Type B pancreatic cell (in vitro differentiated cells): Measurements from ENCODE around the gene SGCA. TPM values are rescaled to one million over a fixed set of nuclear protein-coding genes. Genes with fewer than 3 reads are reported as not detected.

Experiments used
- DNase-seq: peaks from one replicate; pipeline ENCODE4 v3.0.0; 2021; ENCODE audit warnings: mixed read lengths; ENCODE audit not compliant: unreplicated experiment; ENCODE audit errors: extremely low spot score
- H3K27ac Mint-ChIP-seq: 2 replicates; pipeline ENCODE4 v1.8.0; 2021; ENCODE audit warnings: mild to moderate bottlenecking, mixed read lengths
- H3K27me3 Mint-ChIP-seq: 2 replicates; pipeline ENCODE4 v1.8.0; 2021; ENCODE audit warnings: mixed read lengths
- H3K36me3 Mint-ChIP-seq: 2 replicates; pipeline ENCODE4 v1.8.0; 2021; ENCODE audit warnings: mixed read lengths
- H3K4me1 Mint-ChIP-seq: one replicate; pipeline ENCODE4 v1.8.0; 2021; ENCODE audit warnings: mixed read lengths; ENCODE audit not compliant: unreplicated experiment
- H3K4me3 Mint-ChIP-seq: 2 replicates; pipeline ENCODE4 v1.8.0; 2021; ENCODE audit warnings: mild to moderate bottlenecking, mixed read lengths
- H3K9me3 Mint-ChIP-seq: 2 replicates; pipeline ENCODE4 v1.8.0; 2021; ENCODE audit warnings: mixed read lengths
- CTCF ChIP-seq: fragments of 200-600 bp; sonication (generic); conservative IDR thresholded peaks from 2 replicates; pipeline ENCODE4 v1.5.0; 2021; ENCODE audit warnings: antibody characterized with exemption, mild to moderate bottlenecking
- total RNA-seq: library from RNA; stranded (reverse); gene quantifications from 2 replicates; pipeline ENCODE4 v1.2.1, GENCODE V29; 2021; ENCODE audit warnings: low replicate concordance

SGCA gene
- total RNA-seq, 1 donor from 2014 or later = 0.72 TPM

GRCh38 chr17:50184064-50184463, 18.3 kb downstream of the SGCA start:
- peaks cover 9% of the 10 kb centered on the region for H3K27me3 Mint-ChIP-seq
- no peaks in the 10 kb centered on the region for H3K9me3 Mint-ChIP-seq
- no peak overlapping the region for H3K27ac Mint-ChIP-seq
- no peak for DNase-seq
- no peak overlapping the region for H3K4me3 Mint-ChIP-seq
- H3K4me1 Mint-ChIP-seq = peaks cover 28% of the 10 kb centered on the region
- H3K36me3 Mint-ChIP-seq = no peaks in the 10 kb centered on the region
- peak; percentile 59 for TF ChIP-seq CTCF

GRCh38 chr17:50184611-50185398, 19.0 kb downstream of the SGCA start:
- DNase-seq = no peak
- Mint-ChIP-seq H3K27ac (no peak overlapping the region), H3K4me3 (no peak overlapping the region), H3K9me3 (no peaks in the 10 kb centered on the region), H3K4me1 (peaks cover 24% of the 10 kb centered on the region), H3K36me3 (no peaks in the 10 kb centered on the region), H3K27me3 (peaks cover 9% of the 10 kb centered on the region)
- TF ChIP-seq CTCF = no peak

- no peak for TF ChIP-seq CTCF
- Mint-ChIP-seq H3K27ac (no peak overlapping the region), H3K36me3 (no peaks in the 10 kb centered on the region)
Observed at GRCh38 chr17:50185631-50186471, 20.0 kb downstream of the SGCA start.

GRCh38 chr17:50186661-50187393, 21.0 kb downstream of the SGCA start:
- Mint-ChIP-seq H3K4me3 (no peak overlapping the region), H3K36me3 (no peaks in the 10 kb centered on the region), H3K27ac (no peak overlapping the region), H3K4me1 (peaks cover 12% of the 10 kb centered on the region), H3K9me3 (no peaks in the 10 kb centered on the region), H3K27me3 (peaks cover 6% of the 10 kb centered on the region)
- TF ChIP-seq CTCF = no peak
- no peak for DNase-seq

More at GRCh38 chr17:50185631-50186471, 20.0 kb downstream of the SGCA start:
- Mint-ChIP-seq H3K4me1 (peaks cover 21% of the 10 kb centered on the region), H3K9me3 (no peaks in the 10 kb centered on the region), H3K27me3 (peaks cover 9% of the 10 kb centered on the region), H3K4me3 (no peak overlapping the region)
- no peak for DNase-seq

- no peak overlapping the region for H3K4me3 Mint-ChIP-seq
- TF ChIP-seq CTCF = no peak
- no peak overlapping the region for H3K27ac Mint-ChIP-seq
- H3K27me3 Mint-ChIP-seq = peaks cover 5% of the 10 kb centered on the region
- peaks cover 9% of the 10 kb centered on the region for H3K4me1 Mint-ChIP-seq
- no peaks in the 10 kb centered on the region for H3K9me3 Mint-ChIP-seq
- no peak for DNase-seq
- H3K36me3 Mint-ChIP-seq = no peaks in the 10 kb centered on the region
Observed at GRCh38 chr17:50187394-50187725, 21.6 kb downstream of the SGCA start.
